Medulla oblongata (tissue), 1 donor: ENCODE results near the gene AFF3.
"Not testable (repeated sequence)": the region's sequence is repeated elsewhere in the genome, so short reads cannot be mapped to it uniquely, and the experiment has no call there.

Experiments used
- DNase-seq: peaks from one replicate; pipeline ENCODE4 v3.0.0-alpha.2; 2015; ENCODE audit errors: extremely low spot score

Gene AFF3, protein sequence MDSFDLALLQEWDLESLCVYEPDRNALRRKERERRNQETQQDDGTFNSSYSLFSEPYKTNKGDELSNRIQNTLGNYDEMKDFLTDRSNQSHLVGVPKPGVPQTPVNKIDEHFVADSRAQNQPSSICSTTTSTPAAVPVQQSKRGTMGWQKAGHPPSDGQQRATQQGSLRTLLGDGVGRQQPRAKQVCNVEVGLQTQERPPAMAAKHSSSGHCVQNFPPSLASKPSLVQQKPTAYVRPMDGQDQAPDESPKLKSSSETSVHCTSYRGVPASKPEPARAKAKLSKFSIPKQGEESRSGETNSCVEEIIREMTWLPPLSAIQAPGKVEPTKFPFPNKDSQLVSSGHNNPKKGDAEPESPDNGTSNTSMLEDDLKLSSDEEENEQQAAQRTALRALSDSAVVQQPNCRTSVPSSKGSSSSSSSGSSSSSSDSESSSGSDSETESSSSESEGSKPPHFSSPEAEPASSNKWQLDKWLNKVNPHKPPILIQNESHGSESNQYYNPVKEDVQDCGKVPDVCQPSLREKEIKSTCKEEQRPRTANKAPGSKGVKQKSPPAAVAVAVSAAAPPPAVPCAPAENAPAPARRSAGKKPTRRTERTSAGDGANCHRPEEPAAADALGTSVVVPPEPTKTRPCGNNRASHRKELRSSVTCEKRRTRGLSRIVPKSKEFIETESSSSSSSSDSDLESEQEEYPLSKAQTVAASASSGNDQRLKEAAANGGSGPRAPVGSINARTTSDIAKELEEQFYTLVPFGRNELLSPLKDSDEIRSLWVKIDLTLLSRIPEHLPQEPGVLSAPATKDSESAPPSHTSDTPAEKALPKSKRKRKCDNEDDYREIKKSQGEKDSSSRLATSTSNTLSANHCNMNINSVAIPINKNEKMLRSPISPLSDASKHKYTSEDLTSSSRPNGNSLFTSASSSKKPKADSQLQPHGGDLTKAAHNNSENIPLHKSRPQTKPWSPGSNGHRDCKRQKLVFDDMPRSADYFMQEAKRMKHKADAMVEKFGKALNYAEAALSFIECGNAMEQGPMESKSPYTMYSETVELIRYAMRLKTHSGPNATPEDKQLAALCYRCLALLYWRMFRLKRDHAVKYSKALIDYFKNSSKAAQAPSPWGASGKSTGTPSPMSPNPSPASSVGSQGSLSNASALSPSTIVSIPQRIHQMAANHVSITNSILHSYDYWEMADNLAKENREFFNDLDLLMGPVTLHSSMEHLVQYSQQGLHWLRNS (N-terminal part only)

DNA sequence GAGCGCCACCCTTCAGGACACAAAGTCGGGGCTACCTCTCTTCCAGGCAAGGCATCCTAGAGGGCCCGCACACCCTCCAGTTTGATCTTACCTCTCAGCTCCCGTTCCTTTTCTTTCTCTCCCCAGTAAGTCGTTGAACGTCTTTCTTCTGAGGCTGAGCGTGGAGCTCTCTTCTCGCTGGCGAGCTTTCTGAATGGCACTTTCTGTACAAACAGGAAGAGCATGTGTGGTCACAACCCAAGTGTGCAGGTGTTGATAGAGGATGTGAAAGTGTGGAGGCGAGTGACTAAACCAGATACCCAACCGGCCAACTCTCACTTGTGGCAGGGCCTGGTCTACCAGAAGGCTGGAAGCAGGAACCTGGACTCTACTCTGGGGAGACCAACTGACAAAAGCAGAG, at the start of gene AFF3:
TSS of gene AFF3 (minus strand) at position 198 of the 400 bp plus-strand sequence. CDS start 38,136 bp downstream, outside the sequence.
- peak; percentile 27 for DNase-seq

DNA sequence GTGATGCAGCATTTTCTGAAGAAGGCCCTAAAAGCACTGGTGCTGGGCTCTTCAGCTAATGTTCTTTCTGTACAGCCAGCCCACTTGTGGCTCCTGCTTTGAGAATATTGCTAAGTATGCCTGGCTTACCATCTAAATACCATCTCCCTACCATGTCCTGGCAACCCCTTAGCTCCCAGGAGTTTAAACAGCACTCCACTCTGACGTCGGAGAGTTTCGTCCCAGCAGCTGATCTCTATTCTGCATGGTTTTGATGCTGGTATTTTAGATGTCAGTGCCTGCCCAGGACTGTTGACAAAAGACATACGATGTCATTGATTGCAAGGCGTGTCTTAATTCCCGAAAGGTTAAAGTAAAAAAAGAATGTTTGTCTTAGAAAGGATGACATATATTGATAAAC, 47.0 kb upstream of the AFF3 start:
- DNase-seq, result no peak

DNA sequence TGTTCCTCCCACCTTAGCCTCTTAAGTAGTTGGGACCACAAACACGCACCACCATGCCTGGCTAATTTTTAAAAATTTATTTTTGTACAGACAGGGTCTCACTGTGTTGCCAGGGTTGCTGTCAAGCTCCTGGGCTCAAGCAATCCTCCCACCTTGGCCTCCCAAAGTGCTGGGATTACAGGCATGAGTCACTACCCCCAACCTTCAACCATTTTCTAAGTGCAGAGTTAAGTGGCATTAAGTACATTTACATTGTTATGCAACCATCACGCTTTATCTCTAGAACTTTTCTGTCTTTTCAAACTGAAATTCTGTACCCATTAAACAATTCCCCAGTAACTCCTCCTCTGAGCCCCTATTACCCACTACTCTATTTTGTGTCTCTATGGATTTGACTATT, 45.9 kb upstream of the AFF3 start:
- no peak for DNase-seq

DNA sequence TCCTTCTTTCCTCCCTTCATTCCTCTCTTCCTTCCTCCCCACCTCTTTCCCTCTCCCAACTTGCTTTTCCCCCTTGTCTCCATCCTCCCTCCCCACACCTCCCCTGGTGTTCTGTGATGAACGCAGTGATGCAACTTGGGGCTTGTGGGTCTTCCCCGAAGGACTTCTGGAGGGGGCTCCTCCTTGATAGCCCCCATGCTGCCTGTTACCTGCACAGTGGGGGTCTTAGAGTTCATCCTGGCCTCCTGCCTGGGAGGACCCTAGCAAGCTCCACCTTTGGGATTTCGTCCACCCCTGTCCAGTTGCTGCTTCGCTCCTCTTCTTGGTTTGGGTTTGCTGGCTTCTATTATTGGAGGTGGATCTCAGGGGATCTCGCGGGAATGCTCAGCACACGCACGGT, 43.7 kb upstream of the AFF3 start:
- DNase-seq, result no peak

DNA sequence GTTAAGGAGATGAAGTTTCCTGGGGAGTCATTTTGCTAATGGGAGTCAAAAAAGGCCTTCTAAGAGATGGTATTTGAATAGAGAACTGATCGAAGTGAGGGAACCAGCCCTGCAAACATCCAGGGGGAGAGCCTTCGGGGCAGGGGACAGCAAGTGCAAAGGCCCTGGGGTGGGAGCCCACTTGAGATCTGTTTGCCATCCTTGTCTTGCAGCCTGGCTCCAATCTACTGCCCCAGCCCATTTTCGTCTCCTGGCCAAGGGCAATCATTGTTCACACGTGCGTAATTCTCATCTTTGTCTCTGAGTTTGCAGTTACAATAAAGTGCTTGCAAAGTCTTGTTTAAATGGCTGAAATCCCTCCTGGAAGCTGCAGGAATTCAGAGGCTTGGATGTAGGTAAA, 43.1 kb upstream of the AFF3 start:
- DNase-seq, result no peak

DNA sequence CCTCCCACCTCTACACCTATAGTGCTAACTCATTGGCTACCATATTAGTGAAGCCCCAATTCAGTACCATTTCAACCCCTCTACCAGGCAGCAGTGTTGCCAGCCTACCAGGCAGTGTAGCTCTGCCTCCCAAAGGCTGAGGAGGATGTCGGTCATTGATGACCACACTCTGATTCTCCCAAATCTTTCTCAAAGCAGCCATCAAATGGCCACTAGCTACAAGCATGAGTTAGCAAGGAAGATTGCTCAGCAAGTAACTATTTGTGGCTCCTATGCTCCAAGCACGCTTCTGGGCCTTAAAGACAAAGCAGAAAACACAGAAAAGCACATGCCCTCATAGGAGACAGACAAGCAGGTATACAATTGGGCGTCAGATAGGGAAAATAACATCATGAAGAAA, 42.7 kb upstream of the AFF3 start:
- DNase-seq, result no peak

DNA sequence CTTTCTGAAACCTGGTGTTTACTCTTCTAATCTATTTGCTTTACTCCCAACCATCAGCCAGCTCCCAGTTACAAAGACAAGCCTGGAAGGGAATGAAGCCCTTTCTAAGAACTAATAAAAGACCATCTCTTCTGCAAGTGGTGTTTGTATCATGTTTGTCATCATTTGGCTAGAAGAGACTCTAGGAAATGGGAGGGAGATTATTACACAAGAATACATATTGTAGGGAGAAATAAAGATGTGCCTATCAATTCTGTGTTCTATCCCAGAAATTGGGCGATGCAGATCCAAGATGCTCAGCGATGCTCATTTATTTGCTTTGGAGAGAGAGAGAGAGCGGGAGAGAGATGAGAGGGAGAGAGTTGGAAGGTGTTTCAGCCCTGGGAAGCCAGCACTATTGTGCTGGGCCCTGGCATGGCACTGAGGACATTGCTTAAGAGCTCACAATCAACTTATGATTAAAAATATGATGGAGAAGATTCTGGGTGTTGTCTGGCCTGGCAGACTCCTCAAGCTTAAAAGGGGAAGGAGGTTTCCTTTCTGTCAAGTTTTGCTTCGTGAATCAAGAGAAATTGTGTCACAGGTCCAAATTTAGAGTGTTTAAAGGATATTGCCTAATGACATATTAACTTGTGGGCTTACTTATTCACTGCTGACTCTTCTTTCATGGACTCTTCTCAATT, 41.8 kb upstream of the AFF3 start:
- DNase-seq, result no peak

DNA sequence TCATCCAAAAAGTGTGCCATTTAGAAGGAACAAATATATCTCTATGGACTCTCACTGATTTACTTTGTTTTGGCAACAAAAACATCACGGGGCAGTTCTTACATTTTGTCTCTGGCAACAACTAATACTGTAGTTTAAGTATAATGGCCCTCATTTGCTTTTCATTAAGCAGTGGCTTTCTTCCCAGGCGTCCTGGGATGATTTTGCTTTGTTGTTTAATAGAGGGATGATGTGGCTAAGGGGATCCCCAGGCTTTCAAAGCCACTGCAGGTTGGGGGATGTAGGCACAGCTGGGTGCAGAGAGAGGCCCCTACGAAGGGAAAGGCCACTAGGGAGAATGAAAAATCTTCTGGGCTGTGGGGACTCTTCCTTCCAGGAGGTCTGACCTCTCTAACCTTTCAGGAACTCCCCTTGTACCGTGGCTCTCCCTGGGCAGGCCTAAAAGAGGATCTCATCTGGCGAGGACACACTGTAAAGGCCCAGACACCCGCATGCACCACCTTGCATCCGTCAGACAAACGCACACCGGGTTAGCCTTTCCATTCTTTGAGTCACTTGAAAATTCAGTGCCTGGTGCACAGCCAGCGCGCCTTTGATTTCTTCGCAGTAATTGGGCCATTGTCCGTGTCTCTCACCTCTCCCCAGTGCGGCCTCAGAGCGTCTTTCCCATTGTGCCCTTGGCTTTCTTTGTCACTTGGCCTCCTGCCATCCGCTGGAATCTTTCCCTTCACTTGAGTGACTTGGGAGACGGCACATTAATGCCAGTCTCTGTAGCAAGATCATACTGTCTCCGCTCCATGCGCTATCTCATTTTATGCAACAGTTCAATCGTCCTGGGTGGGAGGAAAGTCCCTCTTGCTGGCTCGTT, 40.3 kb upstream of the AFF3 start:
- no peak for DNase-seq

DNA sequence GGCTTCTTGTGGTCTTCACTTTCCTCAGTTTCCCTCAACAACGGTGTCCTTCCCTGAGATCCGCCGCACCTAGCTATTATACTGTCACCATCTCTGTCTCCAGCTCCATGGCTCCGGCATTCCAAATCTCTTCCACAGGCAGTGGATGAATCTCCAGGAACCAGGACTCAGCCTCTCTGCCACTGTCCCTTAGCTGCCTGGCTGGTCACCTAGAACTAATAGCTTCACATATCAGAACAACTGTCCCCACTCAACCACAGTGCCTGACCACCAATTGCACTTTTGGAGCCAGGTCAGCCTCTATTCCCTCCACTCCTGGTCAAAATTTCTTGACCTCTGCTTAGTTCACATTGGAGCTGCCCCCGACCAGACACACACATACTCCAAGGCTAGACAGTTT, 38.1 kb upstream of the AFF3 start:
- no peak for DNase-seq

DNA sequence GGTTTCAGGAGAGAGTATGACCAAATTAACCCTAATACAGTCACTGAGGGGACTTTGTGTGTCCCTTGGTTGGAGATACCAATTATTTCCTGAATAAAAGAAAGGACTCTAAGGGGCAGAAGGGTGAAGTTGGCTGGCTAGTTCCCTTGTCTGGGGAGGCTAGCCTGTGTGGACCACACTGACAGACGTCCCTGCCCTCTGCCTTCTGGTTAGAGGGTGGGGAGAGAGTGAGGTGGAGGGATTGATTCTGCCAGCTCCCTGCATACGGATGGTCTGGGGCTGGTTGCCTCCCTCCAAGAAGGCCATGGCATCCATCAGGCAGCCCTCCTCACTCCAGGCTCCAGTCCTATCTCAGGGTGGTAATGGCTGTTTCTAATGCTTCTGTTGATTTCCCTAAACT, 37.4 kb upstream of the AFF3 start:
- DNase-seq, result no peak

DNA sequence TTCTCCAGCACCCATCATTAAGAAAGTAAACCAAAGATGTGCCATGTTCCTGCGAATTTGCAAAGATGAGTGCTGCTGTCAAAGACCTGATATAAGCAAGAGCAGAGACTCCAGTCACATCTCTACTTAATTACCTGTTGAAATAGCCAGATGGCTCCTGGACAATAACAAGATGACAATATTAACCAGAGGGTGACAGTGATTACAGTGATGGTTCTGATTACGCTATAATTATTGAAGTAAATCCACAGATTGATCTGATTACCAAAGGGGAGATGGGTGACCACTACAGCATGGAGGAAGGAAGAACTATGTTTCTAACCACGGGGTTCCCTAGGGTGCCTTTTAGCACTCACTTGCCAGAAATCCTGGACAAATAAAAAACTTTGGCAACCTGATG, 36.5 kb upstream of the AFF3 start:
- no peak for DNase-seq

DNA sequence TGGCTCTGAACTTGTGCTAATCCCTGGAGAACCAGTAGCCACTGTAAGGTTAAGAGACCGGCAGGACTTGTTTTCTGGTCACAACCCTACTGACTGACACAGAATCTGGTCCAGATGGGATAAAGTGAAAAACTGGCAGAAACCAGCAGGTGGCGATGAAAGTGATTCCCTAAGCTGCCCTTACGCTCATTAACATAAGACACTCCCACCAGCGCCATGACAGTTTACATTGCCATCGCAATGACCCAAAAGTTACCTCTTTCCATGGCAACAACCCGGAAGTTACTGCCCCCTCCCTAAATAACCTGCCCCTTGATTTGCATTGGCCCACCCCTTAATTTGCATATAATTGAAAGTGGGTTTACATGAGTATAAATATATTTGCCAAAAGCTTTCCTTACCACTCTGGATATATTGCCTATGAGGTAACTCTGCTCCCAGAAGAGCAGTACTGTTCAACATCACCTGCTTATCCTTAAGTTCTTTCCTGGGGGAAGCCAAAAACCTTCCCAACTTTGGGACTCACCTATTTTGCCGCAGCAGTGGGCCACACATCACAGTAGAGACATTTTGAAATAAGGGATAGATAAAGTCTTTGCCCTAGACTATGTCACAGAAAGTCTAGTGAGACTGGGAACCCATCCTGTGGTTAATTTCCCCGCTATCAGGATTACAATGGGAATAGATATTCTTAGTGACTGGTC, 35.8 kb upstream of the AFF3 start:
- DNase-seq, result no peak

DNA sequence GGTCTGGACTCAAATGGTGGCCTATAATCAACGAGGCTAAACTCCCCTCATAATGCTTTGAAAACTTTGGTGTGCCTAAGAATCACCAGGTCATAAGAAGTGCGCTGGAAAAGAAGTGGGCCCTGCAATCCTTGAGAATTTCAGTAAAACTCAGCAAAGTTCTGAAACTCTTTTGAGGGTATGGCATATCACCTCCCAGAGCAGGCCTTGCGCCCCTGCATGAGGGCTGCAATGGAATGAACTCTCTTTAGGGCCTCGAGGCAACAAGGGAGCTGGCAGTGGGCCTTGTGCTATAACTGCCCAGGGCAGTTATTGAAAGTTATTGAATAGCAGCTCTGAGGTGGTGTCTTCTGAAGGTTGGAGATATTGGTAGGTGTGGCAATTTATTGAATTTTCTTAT, 34.5 kb upstream of the AFF3 start:
- no peak for DNase-seq

DNA sequence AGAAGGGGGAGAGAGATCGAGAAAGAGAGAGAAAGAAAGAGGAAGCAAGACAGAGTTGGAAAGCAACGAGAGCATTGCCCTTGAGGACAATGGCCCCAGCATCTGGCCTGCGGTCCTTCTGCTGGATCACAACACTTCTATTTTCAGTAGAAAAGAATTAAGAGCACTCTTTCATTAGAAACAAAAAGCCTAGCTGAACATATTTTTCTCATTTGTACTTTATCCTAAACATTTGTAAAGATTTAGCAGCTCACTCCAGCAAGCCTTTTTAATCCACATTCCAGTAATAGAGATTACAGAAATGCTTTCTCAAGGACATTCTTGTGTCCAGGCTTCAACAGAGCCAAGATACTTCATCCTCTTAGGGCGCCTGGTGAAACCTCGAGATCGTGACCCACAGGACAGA, 31.6 kb upstream of the AFF3 start:
- no peak for DNase-seq

DNA sequence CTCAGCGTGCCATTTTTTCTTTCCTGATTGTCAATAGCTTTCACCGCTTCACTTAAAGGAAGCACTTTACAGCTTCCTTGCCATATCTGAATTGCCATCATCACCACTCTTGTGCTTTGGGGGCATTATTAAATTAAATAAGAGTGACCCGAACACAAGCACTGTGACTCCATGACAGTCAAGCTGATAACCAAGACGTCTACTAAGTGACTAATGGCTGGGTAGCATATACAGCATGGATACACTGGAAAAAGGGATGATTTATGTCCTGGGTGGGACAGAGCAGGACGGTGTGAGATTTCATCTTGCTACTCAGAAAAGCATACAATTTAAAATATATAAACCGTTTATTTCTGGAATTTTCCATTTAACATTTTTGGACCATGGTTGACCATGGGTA, 24.3 kb upstream of the AFF3 start:
- DNase-seq, result no peak

DNA sequence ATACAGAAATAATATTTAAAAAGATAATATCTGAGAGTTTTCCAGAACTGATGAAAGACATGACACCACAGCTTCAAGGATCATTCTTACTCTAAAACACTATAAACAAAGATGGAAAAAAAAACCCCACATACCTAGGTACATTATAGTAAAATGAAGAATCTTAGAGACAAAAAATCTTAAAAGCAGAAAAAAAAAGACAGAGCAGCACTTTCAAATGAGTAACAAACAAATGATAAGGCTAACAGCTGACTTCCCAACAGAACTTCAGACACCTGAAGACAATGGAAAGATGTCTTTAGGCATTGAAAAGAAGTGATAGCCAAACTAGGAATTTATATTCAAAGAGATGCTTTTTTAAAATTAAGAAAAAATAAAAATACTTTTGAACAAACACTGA, 21.2 kb upstream of the AFF3 start:
- no peak for DNase-seq

DNA sequence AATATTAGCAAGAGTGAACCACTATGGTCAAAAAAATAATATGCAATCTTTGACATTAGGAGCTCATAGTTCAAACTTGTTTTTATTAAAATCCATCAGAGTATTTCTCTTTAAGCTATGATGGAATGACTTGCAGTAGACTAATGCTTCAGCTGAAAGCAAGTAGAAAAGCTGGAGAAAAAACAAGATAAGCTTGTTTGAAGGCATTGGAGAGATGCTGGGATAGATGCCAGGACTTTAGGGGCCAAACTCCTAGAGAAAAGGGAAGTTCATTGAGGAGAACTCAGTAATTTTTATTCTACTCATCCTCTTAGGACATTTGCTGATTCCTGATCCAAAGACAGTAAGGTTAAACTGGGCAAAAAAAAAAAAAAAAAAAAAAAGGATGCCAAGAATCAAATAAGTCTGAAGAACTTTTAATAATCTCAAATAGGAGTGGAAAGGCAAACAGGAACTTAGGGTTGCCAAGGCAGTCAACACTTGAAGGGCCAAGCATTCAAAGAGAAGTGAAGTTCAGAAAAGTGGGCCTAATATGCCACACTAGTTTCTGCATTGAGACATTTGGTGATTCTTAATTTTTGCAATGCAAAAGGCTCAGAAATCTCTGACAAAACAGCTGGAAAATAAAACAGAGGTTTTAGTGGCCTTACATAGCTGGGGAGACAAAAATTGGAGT, 19.7 kb upstream of the AFF3 start:
- peak; percentile 52 for DNase-seq

DNA sequence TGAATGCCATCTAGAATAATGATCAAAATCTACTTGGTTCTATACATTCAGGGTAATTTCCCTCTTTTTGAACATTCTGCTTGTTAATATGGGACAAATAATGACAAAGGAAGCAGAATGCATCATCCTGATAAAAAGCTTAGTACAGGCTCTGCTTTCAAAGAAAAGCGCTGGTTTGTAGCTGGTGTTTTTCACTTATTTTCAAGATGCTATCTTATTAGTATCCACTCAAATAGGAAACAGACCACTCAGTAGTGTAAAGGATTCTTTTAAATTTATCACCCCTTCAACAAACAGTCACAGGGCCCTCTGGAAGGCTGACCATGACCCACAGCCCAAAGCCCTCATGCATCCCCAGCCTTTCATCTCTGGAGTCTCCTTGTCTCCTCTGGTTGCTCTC, 18.0 kb upstream of the AFF3 start:
- no peak for DNase-seq

DNA sequence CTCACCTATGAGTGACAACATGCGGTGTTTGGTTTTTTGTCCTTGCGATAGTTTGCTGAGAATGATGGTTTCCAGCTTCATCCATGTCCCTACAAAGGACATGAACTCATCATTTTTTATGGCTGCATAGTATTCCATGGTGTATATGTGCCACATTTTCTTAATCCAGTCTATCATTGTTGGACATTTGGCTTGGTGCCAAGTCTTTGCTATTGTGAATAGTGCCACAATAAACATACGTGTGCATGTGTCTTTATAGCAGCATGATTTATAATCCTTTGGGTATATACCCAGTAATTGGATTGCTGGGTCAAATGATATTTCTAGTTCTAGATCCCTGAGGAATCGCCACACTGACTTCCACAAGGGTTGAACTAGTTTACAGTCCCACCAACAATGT, 9.4 kb upstream of the AFF3 start:
- DNase-seq, result not testable (repeated sequence)

DNA sequence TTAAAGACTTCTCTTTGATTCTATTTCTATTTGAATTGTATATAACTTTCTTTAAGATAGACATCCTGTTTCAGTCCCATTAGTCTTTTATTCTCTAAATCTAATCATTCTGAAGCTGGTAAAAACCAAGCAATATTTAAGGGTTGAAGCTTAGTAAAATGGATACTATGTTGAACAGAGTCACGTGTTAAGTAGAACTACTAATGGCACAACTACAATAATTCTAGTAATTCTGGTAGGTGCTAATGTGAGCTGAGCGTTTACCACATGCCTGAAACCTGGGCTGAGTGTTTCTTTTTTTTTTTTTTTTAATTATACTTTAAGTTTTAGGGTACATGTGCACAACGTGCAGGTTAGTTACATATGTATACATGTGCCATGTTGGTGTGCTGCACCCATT, 8.9 kb upstream of the AFF3 start:
- no peak for DNase-seq
